Measurements from ENCODE around the gene APC2.
"Not testable (repeated sequence)": the region's sequence is repeated elsewhere in the genome, so short reads cannot be mapped to it uniquely, and the experiment has no call there.

- TF ChIP-seq CTCF, POLR2A (IDR thresholded peaks at IDR 0.05): not testable (repeated sequence)
Observed at GRCh38 chr19:1420085-1420484, 29.8 kb upstream of the APC2 start.
